NCI-H1436 (cell line): ENCODE results near the gene FAM13A.
"Not testable (repeated sequence)": the region's sequence is repeated elsewhere in the genome, so short reads cannot be mapped to it uniquely, and the experiment has no call there.

Experiments
- DNase-seq: peaks from one replicate; lab custom pipeline; 2025; lab: John Stamatoyannopoulos, UW

Gene FAM13A

DNA sequence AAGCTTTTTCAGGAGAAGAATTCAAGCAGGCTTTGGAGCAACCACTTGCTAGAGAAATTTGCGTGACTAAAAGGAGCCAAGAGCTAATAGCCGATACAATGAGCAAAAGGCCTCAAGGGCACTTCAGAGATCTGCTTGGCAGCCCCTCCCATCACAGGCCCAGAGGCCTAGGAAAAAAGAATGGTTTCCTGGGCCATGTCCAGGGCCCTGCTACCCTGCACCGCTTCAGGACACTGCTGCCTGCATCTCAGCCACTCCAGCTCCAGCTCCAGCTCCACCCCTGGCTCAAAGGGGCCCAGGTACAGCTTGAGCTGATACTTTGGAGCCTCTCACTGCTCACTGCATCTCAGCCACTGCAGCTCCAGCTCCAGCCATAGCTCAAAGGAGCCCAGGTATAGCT, 98.9 kb downstream of the FAM13A start:
- DNase-seq: no peak

DNA sequence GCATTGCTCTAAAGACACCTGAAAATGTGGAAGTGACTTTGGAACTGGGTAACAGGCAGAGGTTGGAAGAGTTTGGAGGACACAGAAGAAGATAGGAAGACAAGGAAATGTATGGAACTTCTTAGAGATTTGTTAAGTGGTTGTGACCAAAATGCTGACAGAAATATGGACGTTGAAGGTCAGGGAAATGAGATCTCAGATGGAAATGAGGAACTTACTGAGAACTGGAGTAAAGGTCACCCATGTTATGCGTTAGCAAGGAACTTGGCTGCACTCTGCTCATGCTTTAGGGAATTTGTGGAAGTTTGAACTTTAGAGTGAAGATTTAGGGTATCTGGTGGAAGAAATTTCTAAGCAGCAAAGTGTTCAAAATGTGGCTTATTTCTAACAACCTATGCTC, 99.4 kb downstream of the FAM13A start:
- no peak for DNase-seq

DNA sequence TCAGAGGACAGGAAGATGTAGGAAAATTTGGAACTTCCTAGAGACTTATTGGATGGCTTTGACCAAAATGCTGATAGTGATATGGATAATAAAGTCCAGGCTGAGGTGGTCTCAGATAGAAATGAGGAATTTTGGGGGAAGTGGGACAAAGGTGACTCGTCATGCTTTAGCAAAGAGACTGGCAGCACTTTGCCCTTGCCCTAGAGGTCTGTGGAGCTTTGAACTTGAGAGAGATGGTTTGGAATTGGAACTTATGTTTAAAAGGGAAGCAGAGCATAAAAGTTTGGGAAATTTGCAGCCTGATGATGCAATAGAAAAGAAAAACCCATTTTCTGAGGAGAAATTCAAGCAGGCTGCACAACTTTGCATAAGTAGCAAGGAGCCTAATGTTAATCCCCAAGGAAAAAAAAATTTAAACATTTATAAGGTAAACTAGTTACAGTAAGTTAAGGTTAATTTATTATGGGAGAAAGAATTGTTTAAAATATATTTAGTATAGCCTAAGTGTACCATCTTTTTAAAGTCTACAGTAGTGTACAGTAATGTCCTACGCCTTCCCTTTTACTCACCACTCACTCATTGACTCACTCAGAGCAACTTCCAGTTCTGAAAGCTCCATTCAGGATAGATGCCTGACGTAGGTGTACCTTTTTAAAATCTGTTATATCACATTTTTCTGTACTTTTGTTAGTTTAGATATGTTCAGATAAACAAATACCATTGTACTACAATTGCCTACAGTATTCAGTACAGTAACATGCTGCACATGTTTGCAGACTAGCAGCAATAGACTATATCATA, 101.2 kb downstream of the FAM13A start:
- no peak for DNase-seq

- no peak for DNase-seq
These were observed 103.6 kb downstream of the FAM13A start for GRCh38 chr4:88953400-88953799.

GRCh38 chr4:88952081-88952480, 104.9 kb downstream of the FAM13A start:
- no peak for DNase-seq

GRCh38 chr4:88949605-88950004, 107.4 kb downstream of the FAM13A start:
- peak; percentile 39 for DNase-seq

DNA sequence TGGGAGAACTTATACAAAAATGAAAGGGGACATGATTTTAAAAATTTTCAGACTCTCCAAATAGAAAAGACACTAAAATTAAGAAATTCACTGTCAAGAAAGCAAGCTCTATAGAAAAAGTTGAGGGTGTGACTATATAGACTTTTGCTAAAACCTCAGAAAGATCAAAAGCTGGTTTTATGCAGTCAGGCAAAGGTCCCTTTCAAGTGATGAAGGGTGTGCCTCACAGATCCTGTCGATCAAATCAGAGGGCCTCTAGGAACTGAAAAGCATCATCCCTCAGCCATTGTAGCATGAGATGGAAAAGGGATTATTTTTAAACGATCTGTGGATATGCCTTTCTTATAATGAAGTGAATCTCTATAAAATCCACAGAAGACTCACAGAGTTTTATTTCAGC, 116.5 kb downstream of the FAM13A start:
- no peak for DNase-seq

- DNase-seq: no peak
These were observed 117.3 kb downstream of the FAM13A start for GRCh38 chr4:88939697-88940096.

GRCh38 chr4:88938138-88938537, 118.8 kb downstream of the FAM13A start:
- DNase-seq: no peak

DNA sequence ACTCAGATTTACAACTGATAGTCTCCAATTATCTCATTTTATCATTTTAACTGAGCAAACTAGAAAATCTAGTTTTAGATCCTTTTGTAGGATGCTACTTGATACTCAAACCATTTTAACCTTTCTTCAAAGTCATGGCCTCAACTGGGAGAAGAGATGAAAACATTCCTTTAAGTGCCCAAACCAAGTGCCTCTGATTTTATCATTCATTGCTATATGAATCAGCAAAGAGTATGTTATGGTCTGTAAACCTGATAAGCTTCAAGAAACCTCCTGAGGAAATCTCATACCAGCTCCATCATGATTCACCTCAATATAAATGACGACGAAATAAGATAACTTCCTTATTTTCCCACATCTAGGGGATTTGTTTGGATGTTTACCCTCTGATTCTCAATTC, 119.9 kb downstream of the FAM13A start:
- DNase-seq: no peak

DNA sequence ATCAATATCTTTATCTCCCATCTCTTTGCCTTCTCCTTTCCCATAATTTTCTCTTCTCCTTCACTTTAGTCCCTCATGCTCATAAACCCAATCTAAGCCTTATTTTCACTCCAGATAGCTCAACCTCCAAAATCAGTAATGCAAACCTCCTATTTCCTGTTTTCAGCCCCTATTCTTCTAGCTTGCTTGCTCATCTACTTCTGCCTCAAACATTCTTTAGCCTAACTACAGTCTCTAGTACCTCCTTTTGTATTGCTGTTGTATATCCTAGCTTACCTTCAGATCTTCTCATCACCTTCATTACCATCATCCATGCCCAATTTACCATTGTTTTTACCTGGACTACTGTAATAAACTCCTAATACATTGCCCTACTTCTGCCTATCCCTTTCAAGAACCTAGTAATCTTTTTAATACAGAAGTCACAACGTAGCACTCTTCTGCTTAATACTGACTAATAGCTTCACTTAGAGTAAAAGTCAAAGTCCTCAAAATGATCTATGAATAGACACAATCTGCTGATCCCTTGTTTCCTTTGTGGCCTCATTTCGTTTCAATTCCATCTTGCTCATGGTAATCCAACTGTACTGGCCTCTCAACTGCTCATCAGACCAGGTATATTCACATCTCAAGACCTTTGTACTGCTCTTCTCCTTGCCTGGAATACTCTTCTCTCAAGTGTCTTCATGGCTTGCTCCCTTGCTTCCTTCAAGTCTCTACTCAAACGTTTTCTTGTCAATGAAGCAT, 123.4 kb downstream of the FAM13A start:
- no peak for DNase-seq

- DNase-seq: no peak
These were observed 128.1 kb downstream of the FAM13A start for GRCh38 chr4:88928852-88929251.

DNA sequence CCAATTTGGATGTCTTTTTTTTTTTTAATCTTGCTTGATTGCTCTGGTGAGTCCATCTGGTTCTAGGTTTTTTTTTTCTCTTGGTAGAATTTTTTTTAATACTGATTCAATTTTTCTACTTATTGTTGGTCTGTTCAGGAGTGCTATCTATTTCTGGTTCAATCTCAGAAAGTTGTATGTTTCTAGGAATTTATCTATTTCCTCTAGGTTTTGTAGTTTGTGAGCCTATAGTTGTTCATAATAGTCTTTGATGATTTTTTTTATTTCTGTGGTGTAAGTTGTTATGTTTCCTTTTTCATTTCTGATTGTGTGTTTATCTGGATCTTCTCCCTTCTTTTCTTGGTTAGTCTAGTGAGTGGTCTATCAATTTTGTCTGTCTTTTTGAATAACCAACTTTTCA, 129.6 kb downstream of the FAM13A start:
- DNase-seq: no peak

GRCh38 chr4:88919056-88919455, 137.9 kb downstream of the FAM13A start:
- no peak for DNase-seq

GRCh38 chr4:88913181-88913580, 143.8 kb downstream of the FAM13A start:
- not testable (repeated sequence) for DNase-seq

DNA sequence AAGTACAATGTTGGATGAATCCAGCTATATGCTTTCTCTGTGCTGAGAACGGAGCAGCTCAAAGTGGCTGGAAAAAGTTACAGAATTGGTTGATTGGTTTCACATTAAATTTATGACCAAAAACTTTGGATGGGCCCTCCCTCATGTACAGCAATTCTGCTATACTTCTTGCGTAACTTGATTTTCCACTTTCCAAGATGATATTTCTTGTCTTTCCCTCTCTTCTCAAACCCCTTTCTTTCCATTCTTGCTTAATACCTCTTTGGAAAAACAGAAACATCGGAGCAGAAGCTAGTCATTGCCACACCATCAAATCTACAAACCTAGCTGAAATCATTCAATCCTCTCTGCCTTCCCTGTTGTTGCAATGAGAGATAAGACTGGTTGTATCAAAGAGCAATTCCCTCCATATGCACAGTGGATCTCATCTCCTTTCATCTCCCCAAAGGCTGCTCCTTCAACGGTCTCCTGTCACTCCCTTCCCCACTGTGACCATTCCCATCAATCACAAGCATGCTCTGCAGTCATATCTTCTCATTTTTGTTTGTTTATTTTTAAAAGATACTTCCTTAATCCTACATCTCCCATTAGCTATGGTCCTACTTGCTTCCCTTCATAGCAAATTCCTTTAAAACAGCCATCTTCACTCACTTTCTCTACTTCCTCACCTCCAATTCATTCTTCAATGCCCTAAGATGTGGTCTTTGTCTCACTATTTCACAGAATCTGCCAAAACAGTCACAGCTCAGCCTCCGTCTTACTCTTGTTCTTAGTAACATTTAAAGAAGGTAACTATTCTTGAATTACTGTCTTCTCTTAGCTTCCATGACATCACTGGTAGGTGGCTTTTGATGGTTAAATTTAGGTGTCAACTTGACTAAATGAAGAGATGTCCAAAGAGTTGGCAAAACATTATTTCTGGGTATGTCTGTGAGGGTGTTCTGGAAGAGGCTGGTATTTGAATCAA, 145.5 kb downstream of the FAM13A start:
- no peak for DNase-seq

DNA sequence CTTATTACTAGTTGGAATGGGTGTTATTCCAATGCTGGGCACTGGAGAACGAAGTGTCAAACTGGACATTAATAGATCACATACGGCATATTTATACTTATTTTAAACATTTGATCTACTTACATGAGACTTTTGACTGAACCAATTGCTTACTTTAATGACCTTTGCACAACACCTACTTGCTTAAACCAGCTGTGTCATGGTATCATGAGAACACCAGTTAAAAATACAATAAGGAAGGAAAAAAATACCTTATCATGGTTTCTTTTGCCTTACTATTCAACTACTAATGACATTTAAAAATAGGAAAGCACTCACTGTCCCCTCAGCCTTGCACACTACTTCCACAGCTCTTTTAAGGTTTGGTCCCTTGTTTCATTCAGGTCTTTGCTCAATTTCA, 146.9 kb downstream of the FAM13A start:
- no peak for DNase-seq

DNA sequence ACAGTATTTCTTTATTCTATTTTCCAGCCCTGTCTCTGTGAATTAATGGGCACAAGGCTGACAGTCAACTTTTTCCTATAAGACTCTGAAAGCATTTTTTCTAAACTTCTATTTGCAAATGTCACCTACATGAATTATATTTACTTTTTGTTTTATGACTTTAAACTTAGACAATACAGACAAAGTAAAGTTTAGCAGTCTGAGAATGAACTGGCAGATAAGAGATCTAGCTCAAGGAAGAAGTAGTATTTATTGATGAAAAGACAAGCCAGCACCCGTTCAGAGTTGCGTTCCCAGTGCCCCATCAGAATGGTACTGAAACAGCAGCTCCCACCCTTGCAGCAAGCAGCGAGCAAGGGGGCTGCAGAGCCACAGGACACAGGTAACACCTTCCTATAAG, 148.5 kb downstream of the FAM13A start:
- no peak for DNase-seq

DNA sequence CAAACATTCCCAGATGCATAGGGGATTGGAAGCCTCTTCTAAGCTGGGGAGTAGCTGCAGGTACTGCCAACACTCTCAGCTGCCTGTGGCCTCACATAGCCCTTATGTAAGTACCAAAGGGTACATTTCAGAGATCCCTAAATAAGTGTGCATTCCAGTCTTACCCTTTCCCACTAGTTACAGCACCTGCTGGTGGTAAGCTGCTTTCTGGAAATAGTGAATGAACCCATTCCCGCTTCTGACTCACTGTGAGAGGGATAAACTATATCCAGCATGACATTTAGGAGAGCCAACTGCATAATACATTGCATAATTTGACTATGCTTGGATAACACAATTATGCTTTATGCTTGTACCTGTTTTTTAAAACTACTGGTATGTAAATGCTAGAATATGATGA, 149.0 kb downstream of the FAM13A start:
- DNase-seq: no peak

DNA sequence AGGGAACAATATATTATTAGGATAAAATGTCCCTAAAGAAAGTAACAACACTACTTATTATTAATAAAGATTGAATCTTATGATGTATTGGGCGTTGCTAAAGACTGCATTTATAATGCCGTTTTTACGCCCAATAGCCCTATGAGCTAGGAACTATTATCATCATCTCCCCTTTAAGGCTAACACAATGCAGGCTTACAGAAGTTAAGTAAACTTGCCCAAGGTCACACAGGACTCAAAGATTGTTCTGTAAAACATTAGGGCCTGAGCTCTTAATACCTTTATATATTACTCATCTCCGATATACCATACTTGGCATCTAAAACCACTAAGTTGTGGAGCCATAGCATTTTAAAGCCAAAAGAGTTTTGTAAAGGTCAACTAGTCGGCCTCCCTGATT, 149.5 kb downstream of the FAM13A start:
- DNase-seq: no peak

DNA sequence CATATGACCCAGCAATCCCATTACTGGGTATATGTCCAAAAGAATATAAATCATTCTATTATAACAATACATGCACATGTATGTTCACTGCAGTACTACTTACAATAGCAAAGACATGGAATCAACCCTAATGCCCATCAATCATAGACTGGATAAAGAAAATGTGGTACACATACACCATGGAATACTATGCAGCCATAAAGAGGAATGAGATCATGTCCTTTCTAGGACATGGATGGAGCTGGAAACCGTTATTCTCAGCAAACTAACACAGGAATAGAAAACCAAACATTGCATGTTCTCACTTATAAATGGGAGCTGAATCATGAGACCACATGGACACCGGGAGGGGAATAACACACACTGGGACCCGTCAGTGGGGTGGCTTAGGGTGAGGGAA, 152.7 kb downstream of the FAM13A start:
- not testable (repeated sequence) for DNase-seq

- DNase-seq: no peak
These were observed 156.6 kb downstream of the FAM13A start for GRCh38 chr4:88900432-88900831.
